Measurements from ENCODE around the gene NRK. TPM values are rescaled to one million over a fixed set of nuclear protein-coding genes. Genes with fewer than 3 reads are reported as not detected.

Gene NRK
- total and polyA plus RNA-seq, 2 of the 4 experiments (the other 2 are of a cell fraction), result 0.92 to 2.7 TPM

DNA sequence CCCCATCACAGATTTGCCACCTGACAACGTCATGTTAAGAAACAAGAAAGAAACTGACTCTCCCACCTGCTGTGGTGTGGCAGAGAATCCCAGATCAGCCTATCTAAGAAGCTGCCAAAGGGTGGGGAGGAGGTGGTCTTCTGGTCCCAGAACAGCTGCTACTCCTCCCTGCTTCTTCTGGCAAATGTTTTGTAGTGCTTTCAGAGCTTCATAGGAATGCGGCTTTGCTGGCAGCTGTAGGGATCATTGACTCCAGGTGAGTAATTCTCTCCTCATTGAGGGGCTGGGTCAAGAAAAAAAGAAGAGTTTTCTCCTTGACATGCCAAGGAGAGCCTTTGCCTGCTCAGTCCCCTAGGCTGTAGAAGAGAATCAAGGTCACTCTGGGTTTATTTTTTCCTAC, 23.3 kb downstream of the NRK start:
- in situ Hi-C loops (cut with MboI; ENCODE audit: low sequenced_read_pairs) (no loop called here), intact Hi-C loops (cut with micrococcal nuclease) (no loop called here), dilution Hi-C loops (cut with HindIII; ENCODE audit: low sequenced_read_pairs, unreplicated experiment) (no loop called here)
- no peaks in the 10 kb centered on the region for H4K20me1 ChIP-seq (ENCODE audit: insufficient read depth, low read length)
- no peaks in the 10 kb centered on the region for H3K79me1 ChIP-seq (ENCODE audit: low read depth in 1 of 2, low read length in 2 of 2)
- no peak overlapping the region for H2AFZ ChIP-seq (replicated peaks; ENCODE audit: low read length, poor library complexity)
- TF ChIP-seq, protein P1, sequence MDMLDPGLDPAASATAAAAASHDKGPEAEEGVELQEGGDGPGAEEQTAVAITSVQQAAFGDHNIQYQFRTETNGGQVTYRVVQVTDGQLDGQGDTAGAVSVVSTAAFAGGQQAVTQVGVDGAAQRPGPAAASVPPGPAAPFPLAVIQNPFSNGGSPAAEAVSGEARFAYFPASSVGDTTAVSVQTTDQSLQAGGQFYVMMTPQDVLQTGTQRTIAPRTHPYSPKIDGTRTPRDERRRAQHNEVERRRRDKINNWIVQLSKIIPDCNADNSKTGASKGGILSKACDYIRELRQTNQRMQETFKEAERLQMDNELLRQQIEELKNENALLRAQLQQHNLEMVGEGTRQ (IDR thresholded peaks at IDR 0.05; ENCODE audit: low read depth, low read length), result no peak
- TF ChIP-seq MXI1 (IDR thresholded peaks at IDR 0.05; ENCODE audit: borderline replicate concordance, low read depth, low read length) (no peak), POLR2A (IDR thresholded peaks at IDR 0.05; ENCODE audit: low read depth, low read length) (no peak), BHLHE40 (IDR thresholded peaks at IDR 0.05; ENCODE audit: low read depth, low read length) (no peak), SMC3 (IDR thresholded peaks at IDR 0.05; ENCODE audit: low read depth, low read length) (no peak), CHD1 (IDR thresholded peaks at IDR 0.05; ENCODE audit: low read depth, low read length) (no peak), MAZ (IDR thresholded peaks at IDR 0.05; ENCODE audit: borderline replicate concordance, low read depth, low read length) (no peak), NFE2L2 (IDR thresholded peaks at IDR 0.05; ENCODE audit: low read depth, low read length) (no peak), RAD21 (IDR thresholded peaks at IDR 0.05; ENCODE audit: low read length) (no peak), CEBPB (IDR thresholded peaks at IDR 0.05; ENCODE audit: low read depth, low read length) (no peak), RFX5 (IDR thresholded peaks at IDR 0.05; ENCODE audit: low read depth, low read length) (no peak), FOS (IDR thresholded peaks at IDR 0.05; ENCODE audit: low read depth, low read length) (no peak), MAFK (IDR thresholded peaks at IDR 0.05; ENCODE audit: low read depth, low read length) (no peak), RCOR1 (IDR thresholded peaks at IDR 0.05; ENCODE audit: insufficient replicate concordance, low read length) (no peak)
- TF ChIP-seq, protein P2, sequence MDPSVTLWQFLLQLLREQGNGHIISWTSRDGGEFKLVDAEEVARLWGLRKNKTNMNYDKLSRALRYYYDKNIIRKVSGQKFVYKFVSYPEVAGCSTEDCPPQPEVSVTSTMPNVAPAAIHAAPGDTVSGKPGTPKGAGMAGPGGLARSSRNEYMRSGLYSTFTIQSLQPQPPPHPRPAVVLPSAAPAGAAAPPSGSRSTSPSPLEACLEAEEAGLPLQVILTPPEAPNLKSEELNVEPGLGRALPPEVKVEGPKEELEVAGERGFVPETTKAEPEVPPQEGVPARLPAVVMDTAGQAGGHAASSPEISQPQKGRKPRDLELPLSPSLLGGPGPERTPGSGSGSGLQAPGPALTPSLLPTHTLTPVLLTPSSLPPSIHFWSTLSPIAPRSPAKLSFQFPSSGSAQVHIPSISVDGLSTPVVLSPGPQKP (IDR thresholded peaks at IDR 0.05; ENCODE audit: borderline replicate concordance, low read depth, low read length), result no peak
- TF ChIP-seq, protein P3, sequence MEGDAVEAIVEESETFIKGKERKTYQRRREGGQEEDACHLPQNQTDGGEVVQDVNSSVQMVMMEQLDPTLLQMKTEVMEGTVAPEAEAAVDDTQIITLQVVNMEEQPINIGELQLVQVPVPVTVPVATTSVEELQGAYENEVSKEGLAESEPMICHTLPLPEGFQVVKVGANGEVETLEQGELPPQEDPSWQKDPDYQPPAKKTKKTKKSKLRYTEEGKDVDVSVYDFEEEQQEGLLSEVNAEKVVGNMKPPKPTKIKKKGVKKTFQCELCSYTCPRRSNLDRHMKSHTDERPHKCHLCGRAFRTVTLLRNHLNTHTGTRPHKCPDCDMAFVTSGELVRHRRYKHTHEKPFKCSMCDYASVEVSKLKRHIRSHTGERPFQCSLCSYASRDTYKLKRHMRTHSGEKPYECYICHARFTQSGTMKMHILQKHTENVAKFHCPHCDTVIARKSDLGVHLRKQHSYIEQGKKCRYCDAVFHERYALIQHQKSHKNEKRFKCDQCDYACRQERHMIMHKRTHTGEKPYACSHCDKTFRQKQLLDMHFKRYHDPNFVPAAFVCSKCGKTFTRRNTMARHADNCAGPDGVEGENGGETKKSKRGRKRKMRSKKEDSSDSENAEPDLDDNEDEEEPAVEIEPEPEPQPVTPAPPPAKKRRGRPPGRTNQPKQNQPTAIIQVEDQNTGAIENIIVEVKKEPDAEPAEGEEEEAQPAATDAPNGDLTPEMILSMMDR (conservative IDR thresholded peaks at IDR 0.05; ENCODE audit: low read depth, low read length), result no peak
- H2BK5ac ChIP-seq (ENCODE audit: low read depth, low read length, poor library complexity, severe bottlenecking), result no peak overlapping the region
- no peak overlapping the region for H3K4ac ChIP-seq (ENCODE audit: low read depth, low read length)
- no peak overlapping the region for H4K8ac ChIP-seq (ENCODE audit: low read depth in 2 of 2, low read length in 2 of 2)
- H3K36me3 ChIP-seq (ENCODE audit: control insufficient read depth, insufficient read depth, low read length), result no peaks in the 10 kb centered on the region
- no CpG with 5 or more reads among the region's 2 CpGs for WGBS, 2 experiments (ENCODE audit: extremely low coverage in 2 of 2, insufficient read length in 1 of 2)
- no TSS peak for BruUV-seq (replicated peaks)
- H2BK20ac ChIP-seq (ENCODE audit: low read depth, low read length), result no peak overlapping the region
- H2BK120ac ChIP-seq (ENCODE audit: low read depth, low read length), result no peak overlapping the region
- ATAC-seq (ENCODE audit: low read depth) (no peak), DNase-seq (no peak)
- no peaks in the 10 kb centered on the region for H3K9me1 ChIP-seq (ENCODE audit: insufficient read depth, low read length)
- no peak overlapping the region for H3K9ac ChIP-seq (ENCODE audit: low read depth, low read length)
- no peak overlapping the region for H4K5ac ChIP-seq (ENCODE audit: low read depth, low read length)
- H3K27me3 ChIP-seq (ENCODE audit: control insufficient read depth, insufficient read depth, low read length), result peaks cover 2% of the 10 kb centered on the region; the same call in 1 of the 2 replicates
- no peak overlapping the region for H2AK5ac ChIP-seq (ENCODE audit: low read depth, low read length)
- ChIA-PET POLR2A (ENCODE audit: unreplicated experiment) (no interaction called here), CTCF (no interaction called here)
- no peak overlapping the region for H3K4me3 ChIP-seq (ENCODE audit: insufficient read depth, low read depth, low read length)
- no peak overlapping the region for H3K23ac ChIP-seq (ENCODE audit: low read depth, low read length)
- no peak overlapping the region for H2AK9ac ChIP-seq (replicated peaks; ENCODE audit: low read depth, low read length, poor library complexity)
- H3K4me2 ChIP-seq (ENCODE audit: low read depth, low read length), result no peak overlapping the region
- H3K9me3 ChIP-seq (ENCODE audit: control insufficient read depth, insufficient read depth, low read length), result no peaks in the 10 kb centered on the region
- no peak overlapping the region for H3K14ac ChIP-seq (replicated peaks; ENCODE audit: low read depth, low read length)
- no peak overlapping the region for H4K91ac ChIP-seq (ENCODE audit: insufficient read depth, low read depth, low read length)
- H3K18ac ChIP-seq (ENCODE audit: low read depth, low read length), result no peak overlapping the region
- no peak overlapping the region for H3K56ac ChIP-seq (ENCODE audit: extremely low read depth, insufficient read depth, low read length)
- H2BK15ac ChIP-seq (ENCODE audit: low read depth, low read length), result no peak overlapping the region
- no peak overlapping the region for H3K27ac ChIP-seq (ENCODE audit: insufficient read depth, low read length)
- no peaks in the 10 kb centered on the region for H3K4me1 ChIP-seq (ENCODE audit: control insufficient read depth, insufficient read depth, low read length)
